RWPE2 (cell line): ENCODE measurements around the gene IFI27L2.

Experiments used
- ATAC-seq: fragments of 200-7000 bp; cut with Tn5 transposase; 3 replicates; pipeline ENCODE4 v1.9.1; 2021; ENCODE audit warnings: low read depth
- DNase-seq: peaks from one replicate; pipeline ENCODE4 v3.0.0-alpha.2; 2020; ENCODE audit warnings: low spot score
- H3K27ac ChIP-seq: fragments of 450-650 bp; 2 replicates; pipeline ENCODE4 v1.5.1; 2017; ENCODE audit warnings: mild to moderate bottlenecking; ENCODE audit not compliant: poor library complexity, severe bottlenecking
- H3K27me3 ChIP-seq: fragments of 250-450 bp; sonication (Bioruptor Pico); 2 replicates; pipeline ENCODE4 v1.5.1; 2021; ENCODE audit warnings: mild to moderate bottlenecking, moderate library complexity; ENCODE audit not compliant: insufficient read depth, poor library complexity, severe bottlenecking
- H3K36me3 ChIP-seq: fragments of 250-450 bp; sonication (Bioruptor Pico); 2 replicates; pipeline ENCODE4 v1.5.1; 2020; ENCODE audit warnings: low read depth, mild to moderate bottlenecking, moderate library complexity
- H3K4me1 ChIP-seq: fragments of 250-450 bp; sonication (Bioruptor Pico); 2 replicates; pipeline ENCODE4 v1.5.1; 2021; ENCODE audit warnings: mild to moderate bottlenecking, moderate library complexity; ENCODE audit not compliant: insufficient read depth, poor library complexity, severe bottlenecking
- H3K4me3 ChIP-seq: fragments of 250-450 bp; sonication (Bioruptor Pico); 2 replicates; pipeline ENCODE4 v1.5.1; 2021; ENCODE audit warnings: mild to moderate bottlenecking, moderate library complexity; ENCODE audit not compliant: severe bottlenecking
- H3K9me3 ChIP-seq: fragments of 250-450 bp; sonication (Bioruptor Pico); 2 replicates; pipeline ENCODE4 v1.5.1; 2021; ENCODE audit warnings: mild to moderate bottlenecking, moderate library complexity; ENCODE audit not compliant: severe bottlenecking
- TF ChIP-seq, protein P1 (sequence below): fragments of 450-650 bp; IDR thresholded peaks from one replicate; pipeline ENCODE4 v1.5.1; 2017; ENCODE audit warnings: mild to moderate bottlenecking, moderate library complexity; ENCODE audit not compliant: poor library complexity, severe bottlenecking

IFI27L2 gene

DNA sequence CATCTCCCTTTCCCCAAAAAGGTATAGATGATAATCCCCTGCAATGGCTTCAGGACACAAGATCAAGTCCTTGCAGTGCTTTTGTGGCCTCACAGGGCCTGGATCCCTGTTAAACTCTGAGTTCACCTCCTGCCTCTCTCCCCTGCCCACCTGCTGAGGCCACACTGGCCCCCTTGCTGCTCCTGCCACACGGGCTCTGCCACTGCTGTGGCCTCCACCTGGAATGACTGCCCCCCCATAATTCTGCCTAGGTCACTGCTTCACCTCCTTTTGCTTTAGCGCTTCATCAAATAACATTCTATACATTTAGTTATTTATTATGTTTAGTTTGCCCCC is 19.5 kb downstream of the IFI27L2 start:
- Histone ChIP-seq H3K36me3 (no peaks in the 10 kb centered on the region), H3K27me3 (no peaks in the 10 kb centered on the region), H3K27ac (no peak overlapping the region), H3K4me1 (peaks cover 7% of the 10 kb centered on the region), H3K4me3 (no peak overlapping the region), H3K9me3 (no peaks in the 10 kb centered on the region)
- ATAC-seq: no peak
- DNase-seq: no peak
- TF ChIP-seq, protein P1, sequence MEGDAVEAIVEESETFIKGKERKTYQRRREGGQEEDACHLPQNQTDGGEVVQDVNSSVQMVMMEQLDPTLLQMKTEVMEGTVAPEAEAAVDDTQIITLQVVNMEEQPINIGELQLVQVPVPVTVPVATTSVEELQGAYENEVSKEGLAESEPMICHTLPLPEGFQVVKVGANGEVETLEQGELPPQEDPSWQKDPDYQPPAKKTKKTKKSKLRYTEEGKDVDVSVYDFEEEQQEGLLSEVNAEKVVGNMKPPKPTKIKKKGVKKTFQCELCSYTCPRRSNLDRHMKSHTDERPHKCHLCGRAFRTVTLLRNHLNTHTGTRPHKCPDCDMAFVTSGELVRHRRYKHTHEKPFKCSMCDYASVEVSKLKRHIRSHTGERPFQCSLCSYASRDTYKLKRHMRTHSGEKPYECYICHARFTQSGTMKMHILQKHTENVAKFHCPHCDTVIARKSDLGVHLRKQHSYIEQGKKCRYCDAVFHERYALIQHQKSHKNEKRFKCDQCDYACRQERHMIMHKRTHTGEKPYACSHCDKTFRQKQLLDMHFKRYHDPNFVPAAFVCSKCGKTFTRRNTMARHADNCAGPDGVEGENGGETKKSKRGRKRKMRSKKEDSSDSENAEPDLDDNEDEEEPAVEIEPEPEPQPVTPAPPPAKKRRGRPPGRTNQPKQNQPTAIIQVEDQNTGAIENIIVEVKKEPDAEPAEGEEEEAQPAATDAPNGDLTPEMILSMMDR: no peak

DNA sequence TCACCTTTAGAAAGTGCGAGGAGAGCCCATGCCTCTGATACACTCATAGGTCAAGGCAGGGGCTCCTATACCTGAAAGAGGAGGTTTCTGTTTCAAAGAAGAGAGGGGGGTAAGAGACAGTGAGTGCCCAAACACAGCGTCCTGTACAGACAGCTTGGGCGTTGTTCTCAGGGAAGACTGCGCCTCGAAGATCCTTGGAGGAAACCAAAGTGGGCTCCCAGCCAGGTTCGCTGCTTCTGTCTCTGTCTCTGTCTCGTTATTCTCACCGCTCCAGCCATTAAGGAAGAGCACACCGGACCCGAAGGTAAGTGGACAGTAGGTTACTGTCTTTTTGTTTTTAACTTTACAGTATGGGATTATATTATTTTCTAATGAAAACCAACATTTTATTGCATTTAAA is 24.7 kb downstream of the IFI27L2 start:
- H3K4me1 ChIP-seq: no peaks in the 10 kb centered on the region
- H3K27me3 ChIP-seq: no peaks in the 10 kb centered on the region
- H3K9me3 ChIP-seq: no peaks in the 10 kb centered on the region
- H3K4me3 ChIP-seq: no peak overlapping the region
- no peak for ATAC-seq
- no peaks in the 10 kb centered on the region for H3K36me3 ChIP-seq
- DNase-seq: no peak
- TF ChIP-seq, protein P1: no peak
- no peak overlapping the region for H3K27ac ChIP-seq

DNA sequence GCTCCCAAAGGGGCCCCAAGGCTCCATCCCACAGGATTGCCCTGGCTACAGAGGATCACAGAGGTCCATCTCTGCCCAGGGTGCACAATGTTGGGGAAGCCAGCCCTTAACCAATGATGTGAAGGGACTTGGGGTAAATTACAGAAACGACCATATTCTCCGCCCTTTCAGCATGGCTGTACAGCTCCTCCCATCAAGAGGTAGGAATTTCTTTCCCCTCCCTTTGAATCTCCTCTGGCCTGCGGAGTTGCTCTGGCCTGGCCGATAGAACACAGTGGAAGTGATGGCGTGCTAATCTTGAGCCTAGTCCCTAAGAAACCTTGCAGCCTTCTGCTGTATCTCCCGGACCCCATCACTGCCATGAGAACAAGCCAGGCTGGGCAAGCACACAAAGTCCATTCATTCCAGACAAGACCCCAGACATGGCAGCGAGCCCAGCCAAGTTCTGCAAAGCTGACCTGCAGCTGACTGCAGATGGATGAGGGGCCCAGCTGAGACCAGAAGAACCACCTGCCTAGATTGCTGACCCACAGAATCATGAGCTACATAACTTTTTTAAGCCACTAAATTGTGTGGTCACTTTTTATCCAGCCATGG is 25.8 kb downstream of the IFI27L2 start:
- Histone ChIP-seq H3K27me3 (no peaks in the 10 kb centered on the region), H3K4me3 (no peak overlapping the region), H3K9me3 (no peaks in the 10 kb centered on the region), H3K36me3 (no peaks in the 10 kb centered on the region), H3K4me1 (no peaks in the 10 kb centered on the region), H3K27ac (no peak overlapping the region)
- no peak for DNase-seq
- TF ChIP-seq, protein P1: no peak
- no peak for ATAC-seq

DNA sequence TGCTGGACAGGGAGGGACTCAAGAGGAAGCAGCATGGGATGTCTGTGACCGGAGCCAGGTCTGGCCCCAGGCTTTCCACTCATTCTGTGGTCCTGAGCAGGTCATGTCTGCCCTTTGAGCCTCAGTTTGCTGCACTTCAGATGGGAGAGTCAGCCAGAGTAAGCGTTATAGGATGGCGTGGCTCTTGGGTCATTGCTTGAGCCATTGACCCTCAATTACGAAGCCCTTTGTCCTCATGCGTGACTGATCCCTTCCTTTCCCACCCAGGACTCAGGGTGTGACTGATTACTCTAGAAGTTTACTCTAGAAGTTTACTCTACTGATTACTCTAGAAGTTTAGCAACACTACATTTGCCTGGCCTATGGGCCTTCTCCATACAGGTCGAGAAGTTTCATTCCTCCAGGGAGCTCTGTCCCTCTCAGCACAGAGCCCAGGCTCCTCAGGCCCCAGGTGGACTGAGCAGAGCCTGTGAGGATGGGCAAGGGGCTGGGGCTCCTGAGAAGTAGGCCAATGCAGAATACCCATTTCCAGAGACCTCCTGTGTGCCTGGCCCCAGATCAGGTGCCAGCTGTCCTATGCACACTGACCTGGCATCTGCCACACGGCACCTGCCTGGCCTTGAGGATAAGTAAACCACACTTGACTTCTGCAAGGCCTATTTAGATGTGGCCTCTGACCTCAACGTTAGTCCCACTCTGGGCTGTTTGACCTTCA is 26.5 kb downstream of the IFI27L2 start:
- Histone ChIP-seq H3K9me3 (no peaks in the 10 kb centered on the region), H3K36me3 (no peaks in the 10 kb centered on the region), H3K4me3 (no peak overlapping the region), H3K27me3 (no peaks in the 10 kb centered on the region), H3K27ac (no peak overlapping the region), H3K4me1 (no peaks in the 10 kb centered on the region)
- TF ChIP-seq, protein P1: no peak
- no peak for ATAC-seq
- no peak for DNase-seq

DNA sequence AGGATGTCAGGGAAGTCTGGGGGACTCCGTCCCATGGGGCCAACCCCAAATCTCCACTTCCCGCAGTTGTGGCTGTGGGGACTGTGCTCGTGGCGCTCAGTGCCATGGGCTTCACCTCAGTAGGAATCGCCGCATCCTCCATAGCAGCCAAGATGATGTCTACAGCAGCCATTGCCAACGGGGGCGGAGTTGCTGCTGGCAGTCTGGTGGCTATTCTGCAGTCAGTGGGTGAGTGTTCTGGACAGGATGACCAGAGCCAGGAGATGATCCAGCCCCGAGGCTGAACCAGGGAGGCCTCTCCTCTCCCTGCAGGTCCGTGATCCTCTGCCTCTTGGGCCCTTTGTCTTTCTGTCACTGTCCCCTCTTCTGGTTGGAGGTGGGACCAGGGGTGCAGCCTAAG is 27.7 kb downstream of the IFI27L2 start:
- H3K4me3 ChIP-seq: no peak overlapping the region
- no peaks in the 10 kb centered on the region for H3K27me3 ChIP-seq
- no peak overlapping the region for H3K27ac ChIP-seq
- H3K9me3 ChIP-seq: no peaks in the 10 kb centered on the region
- DNase-seq (no peak), ATAC-seq (no peak)
- peaks cover 6% of the 10 kb centered on the region; the same call in 1 of the 2 replicates for H3K36me3 ChIP-seq
- TF ChIP-seq, protein P1: no peak
- no peaks in the 10 kb centered on the region for H3K4me1 ChIP-seq
